Renal pelvis (tissue), 4 donors: Measurements from ENCODE around the gene COBLL1. TPM values are rescaled to one million over a fixed set of nuclear protein-coding genes. Genes with fewer than 3 reads are reported as not detected.
"Not testable (repeated sequence)": the region's sequence is repeated elsewhere in the genome, so short reads cannot be mapped to it uniquely, and the experiment has no call there.

Source experiments
- DNase-seq: peaks from one replicate; pipeline ENCODE4 v3.0.0-alpha.2; 2013
- polyA plus RNA-seq, 3 donors: library from polyadenylated mRNA; unstranded; fragments of 120-200 nt; gene quantifications; one replicate each; pipeline ENCODE4 v1.2.1, GENCODE V29; 2013; ENCODE audit not compliant: insufficient read length in 3 of 3

COBLL1 gene
- polyA plus RNA-seq, 3 donors: 103 to 160 (median 119) TPM

GRCh38 chr2:164764474-164764873, 77.1 kb downstream of the COBLL1 start:
- no peak for DNase-seq

- DNase-seq: no peak
Measured at GRCh38 chr2:164763431-164763830, 78.2 kb downstream of the COBLL1 start.

- no peak for DNase-seq
Measured at GRCh38 chr2:164761737-164762460, 79.7 kb downstream of the COBLL1 start.

- not testable (repeated sequence) for DNase-seq
Measured at GRCh38 chr2:164761201-164761600, 80.4 kb downstream of the COBLL1 start.

- no peak for DNase-seq
Measured at GRCh38 chr2:164760179-164760578, 81.4 kb downstream of the COBLL1 start.

- DNase-seq: no peak
Measured at GRCh38 chr2:164757934-164758695, 83.5 kb downstream of the COBLL1 start.

- DNase-seq: no peak
Measured at GRCh38 chr2:164756773-164757172, 84.8 kb downstream of the COBLL1 start.

GRCh38 chr2:164755952-164756351, 85.7 kb downstream of the COBLL1 start:
- DNase-seq: no peak

- no peak for DNase-seq
Measured at GRCh38 chr2:164754157-164755093, 87.2 kb downstream of the COBLL1 start.

GRCh38 chr2:164752956-164753355, 88.7 kb downstream of the COBLL1 start:
- DNase-seq: no peak

- DNase-seq: no peak
Measured at GRCh38 chr2:164747783-164748433, 93.7 kb downstream of the COBLL1 start.

GRCh38 chr2:164747140-164747539, 94.5 kb downstream of the COBLL1 start:
- DNase-seq: no peak

- peak; percentile 12 for DNase-seq
Measured at GRCh38 chr2:164746713-164747112, 94.9 kb downstream of the COBLL1 start.

GRCh38 chr2:164745012-164745797, 96.4 kb downstream of the COBLL1 start:
- no peak for DNase-seq

GRCh38 chr2:164742738-164743317, 98.8 kb downstream of the COBLL1 start:
- no peak for DNase-seq

- no peak for DNase-seq
Measured at GRCh38 chr2:164739966-164740365, 101.7 kb downstream of the COBLL1 start.

GRCh38 chr2:164737612-164738081, 104.0 kb downstream of the COBLL1 start:
- DNase-seq: peak; percentile 67

GRCh38 chr2:164735309-164735919, 106.2 kb downstream of the COBLL1 start:
- no peak for DNase-seq

GRCh38 chr2:164734196-164734595, 107.4 kb downstream of the COBLL1 start:
- no peak for DNase-seq

- no peak for DNase-seq
Measured at GRCh38 chr2:164725542-164725941, 116.1 kb downstream of the COBLL1 start.
